ENCODE measurements around the gene AMHR2. TPM values are rescaled to one million over a fixed set of nuclear protein-coding genes. Genes with fewer than 3 reads are reported as not detected.
"Not testable (repeated sequence)": the region's sequence is repeated elsewhere in the genome, so short reads cannot be mapped to it uniquely, and the experiment has no call there.

Gene AMHR2
- total RNA-seq, result not detected in 3 replicates
- long read RNA-seq, result 0 reads

DNA sequence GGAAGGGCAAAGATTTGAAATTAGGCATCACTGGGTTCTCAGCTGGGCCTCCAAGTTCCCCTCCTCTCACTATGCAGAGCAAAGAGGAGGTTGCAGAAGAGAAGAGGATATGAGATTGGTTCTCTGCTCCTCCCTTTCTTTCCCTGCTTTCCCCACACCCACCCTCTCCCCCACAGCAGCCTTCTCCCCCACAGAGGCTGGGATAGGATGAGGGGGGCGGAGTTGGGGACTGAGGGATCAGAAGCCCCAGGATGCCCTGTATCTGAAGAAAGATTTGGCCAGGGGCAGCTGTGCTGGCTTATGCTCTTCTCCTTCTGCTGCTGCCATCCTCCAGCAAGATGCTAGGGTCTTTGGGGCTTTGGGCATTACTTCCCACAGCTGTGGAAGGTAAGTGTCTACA, at the start of gene AMHR2:
TSS of gene AMHR2 (plus strand) at position 259 of the 400 bp plus-strand sequence. CDS start at position 339, 80 bp downstream.
- no peak for DNase-seq (ENCODE audit: low spot score)
- H3K36me3 Mint-ChIP-seq (ENCODE audit: low read depth), result no peaks in the 10 kb centered on the region
- H3K9me3 Mint-ChIP-seq (ENCODE audit: low read depth), result no peaks in the 10 kb centered on the region
- no peak within 1 kb of the TSS for H3K27ac Mint-ChIP-seq (ENCODE audit: unreplicated experiment)
- no peaks in the 10 kb centered on the region for H3K27me3 Mint-ChIP-seq (ENCODE audit: low read depth)
- H3K4me1 Mint-ChIP-seq (ENCODE audit: low read depth), result peaks cover 19% of the 10 kb centered on the region
- no peak within 1 kb of the TSS for H3K4me3 Mint-ChIP-seq (ENCODE audit: unreplicated experiment)
- TF ChIP-seq, protein P1, sequence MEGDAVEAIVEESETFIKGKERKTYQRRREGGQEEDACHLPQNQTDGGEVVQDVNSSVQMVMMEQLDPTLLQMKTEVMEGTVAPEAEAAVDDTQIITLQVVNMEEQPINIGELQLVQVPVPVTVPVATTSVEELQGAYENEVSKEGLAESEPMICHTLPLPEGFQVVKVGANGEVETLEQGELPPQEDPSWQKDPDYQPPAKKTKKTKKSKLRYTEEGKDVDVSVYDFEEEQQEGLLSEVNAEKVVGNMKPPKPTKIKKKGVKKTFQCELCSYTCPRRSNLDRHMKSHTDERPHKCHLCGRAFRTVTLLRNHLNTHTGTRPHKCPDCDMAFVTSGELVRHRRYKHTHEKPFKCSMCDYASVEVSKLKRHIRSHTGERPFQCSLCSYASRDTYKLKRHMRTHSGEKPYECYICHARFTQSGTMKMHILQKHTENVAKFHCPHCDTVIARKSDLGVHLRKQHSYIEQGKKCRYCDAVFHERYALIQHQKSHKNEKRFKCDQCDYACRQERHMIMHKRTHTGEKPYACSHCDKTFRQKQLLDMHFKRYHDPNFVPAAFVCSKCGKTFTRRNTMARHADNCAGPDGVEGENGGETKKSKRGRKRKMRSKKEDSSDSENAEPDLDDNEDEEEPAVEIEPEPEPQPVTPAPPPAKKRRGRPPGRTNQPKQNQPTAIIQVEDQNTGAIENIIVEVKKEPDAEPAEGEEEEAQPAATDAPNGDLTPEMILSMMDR (IDR thresholded peaks at IDR 0.05), result no peak

DNA sequence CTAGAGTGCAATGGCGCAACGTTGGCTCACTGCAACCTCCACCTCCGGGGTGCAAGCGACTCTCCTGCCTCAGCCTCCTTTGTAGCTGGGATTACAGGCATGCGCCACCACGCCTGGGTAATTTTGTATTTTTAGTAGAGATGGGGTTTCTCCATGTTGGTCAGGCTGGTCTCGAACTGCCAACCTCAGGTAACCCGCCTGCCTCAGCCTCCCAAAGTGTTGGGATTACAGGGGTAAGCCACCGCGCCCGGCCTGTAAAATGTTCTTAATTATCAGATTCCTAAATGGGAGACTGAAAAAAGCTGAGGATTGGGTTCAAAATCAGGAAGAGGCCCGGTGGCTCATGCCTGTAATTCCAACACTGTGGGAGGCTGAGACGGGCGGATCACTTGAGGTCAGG, 49.4 kb upstream of the AMHR2 start:
- peaks cover 20% of the 10 kb centered on the region for H3K4me1 Mint-ChIP-seq (ENCODE audit: low read depth)
- H3K27ac Mint-ChIP-seq (ENCODE audit: unreplicated experiment), result not testable (repeated sequence)

DNA sequence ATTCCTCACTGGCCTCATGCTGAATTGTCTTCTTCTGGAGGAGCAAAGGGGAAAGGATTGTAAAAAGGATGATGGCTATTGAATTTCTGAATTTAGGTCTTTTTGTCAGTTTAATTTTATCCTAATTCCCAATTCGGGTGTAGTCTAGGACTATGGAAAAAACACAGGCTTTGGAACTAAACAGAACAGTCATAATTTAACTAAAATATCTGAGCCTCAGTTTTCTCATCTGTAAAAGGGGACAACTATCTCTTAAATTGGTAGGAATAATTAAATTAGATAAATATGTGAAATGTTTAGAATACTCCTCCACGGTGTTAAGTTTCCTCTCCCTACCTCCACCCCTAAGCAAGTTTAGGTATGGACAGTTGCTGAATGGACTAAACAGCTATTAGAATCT, 46.9 kb upstream of the AMHR2 start:
- Mint-ChIP-seq H3K27me3 (ENCODE audit: low read depth) (no peaks in the 10 kb centered on the region), H3K9me3 (ENCODE audit: low read depth) (no peaks in the 10 kb centered on the region), H3K27ac (ENCODE audit: unreplicated experiment) (no peak overlapping the region), H3K36me3 (ENCODE audit: low read depth) (peaks cover 3% of the 10 kb centered on the region), H3K4me1 (ENCODE audit: low read depth) (peaks cover 17% of the 10 kb centered on the region), H3K4me3 (ENCODE audit: unreplicated experiment) (no peak overlapping the region)
- TF ChIP-seq, protein P1 (IDR thresholded peaks at IDR 0.05), result no peak
- no peak for DNase-seq (ENCODE audit: low spot score)

More for the DNA sequence above, 49.4 kb upstream of the AMHR2 start:
- not testable (repeated sequence) for H3K36me3 Mint-ChIP-seq (ENCODE audit: low read depth); H3K4me3 Mint-ChIP-seq (ENCODE audit: unreplicated experiment); H3K9me3 Mint-ChIP-seq (ENCODE audit: low read depth); H3K27me3 Mint-ChIP-seq (ENCODE audit: low read depth)
- peak; percentile 27 for DNase-seq (ENCODE audit: low spot score)

DNA sequence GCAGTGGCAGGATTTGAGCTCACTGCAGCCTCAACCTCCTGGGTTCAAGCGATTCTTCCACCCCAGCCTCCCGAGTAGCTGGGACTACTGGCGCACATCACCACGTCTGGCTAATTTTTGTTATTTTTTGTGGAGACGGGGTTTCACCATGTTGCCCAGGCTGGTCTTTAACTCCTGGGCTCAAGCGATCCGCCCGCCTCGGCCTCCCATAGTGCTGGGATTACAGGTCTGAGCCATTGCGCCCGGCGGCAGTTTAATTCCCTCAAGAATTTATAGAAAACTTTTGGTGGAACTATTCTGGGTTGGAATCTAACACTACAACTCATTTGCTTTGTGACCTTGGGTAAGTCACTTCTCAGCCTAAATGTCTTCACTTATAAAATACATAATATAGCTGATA, 45.4 kb upstream of the AMHR2 start:
- no peaks in the 10 kb centered on the region for H3K27me3 Mint-ChIP-seq (ENCODE audit: low read depth)
- peaks cover 12% of the 10 kb centered on the region for H3K36me3 Mint-ChIP-seq (ENCODE audit: low read depth)
- H3K9me3 Mint-ChIP-seq (ENCODE audit: low read depth), result no peaks in the 10 kb centered on the region
- H3K27ac Mint-ChIP-seq (ENCODE audit: unreplicated experiment), result no peak overlapping the region
- no peak overlapping the region for H3K4me3 Mint-ChIP-seq (ENCODE audit: unreplicated experiment)
- TF ChIP-seq, protein P1 (IDR thresholded peaks at IDR 0.05), result no peak
- peak; percentile 42 for DNase-seq (ENCODE audit: low spot score)
- H3K4me1 Mint-ChIP-seq (ENCODE audit: low read depth), result peaks cover 24% of the 10 kb centered on the region

DNA sequence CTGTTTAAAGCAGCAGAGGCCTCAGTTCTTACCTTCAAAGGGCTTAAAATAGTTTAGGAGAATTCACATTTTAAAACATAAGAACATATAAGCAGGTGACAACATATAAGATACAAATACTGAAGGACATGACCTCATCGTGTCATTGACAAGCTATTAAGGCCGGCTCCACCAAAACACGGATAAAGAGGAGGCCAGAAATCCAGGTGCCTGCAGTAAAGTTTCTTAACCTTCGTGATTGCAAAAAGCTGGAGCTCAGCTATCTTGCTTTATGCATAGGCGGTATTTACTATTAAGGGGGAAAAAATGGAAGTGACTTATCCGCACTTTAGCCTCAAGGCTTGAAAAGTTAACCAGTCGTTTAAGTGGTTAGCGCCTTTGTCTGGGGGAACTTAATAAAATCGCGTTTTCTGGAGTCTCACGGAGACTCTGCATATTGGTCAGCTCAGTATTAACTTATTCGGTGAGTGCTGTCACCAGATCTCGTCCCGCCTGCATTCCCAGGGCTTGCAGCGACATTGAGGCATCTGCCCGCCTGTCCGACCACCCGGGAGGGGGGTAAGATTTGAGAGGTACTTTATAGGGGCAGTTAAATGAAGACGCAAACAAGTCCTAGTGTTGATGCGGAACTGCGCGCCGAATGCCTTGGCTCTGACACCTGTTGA, 44.8 kb upstream of the AMHR2 start:
- DNase-seq (ENCODE audit: low spot score), result peak; percentile 4
- no peaks in the 10 kb centered on the region for H3K9me3 Mint-ChIP-seq (ENCODE audit: low read depth)
- H3K4me3 Mint-ChIP-seq (ENCODE audit: unreplicated experiment), result no peak overlapping the region
- TF ChIP-seq, protein P1 (IDR thresholded peaks at IDR 0.05), result no peak
- peaks cover 30% of the 10 kb centered on the region for H3K4me1 Mint-ChIP-seq (ENCODE audit: low read depth)
- no peak overlapping the region for H3K27ac Mint-ChIP-seq (ENCODE audit: unreplicated experiment)
- H3K36me3 Mint-ChIP-seq (ENCODE audit: low read depth), result peaks cover 18% of the 10 kb centered on the region
- no peaks in the 10 kb centered on the region for H3K27me3 Mint-ChIP-seq (ENCODE audit: low read depth)
